G401 (cell line): ENCODE measurements around the gene MMD2. TPM values are rescaled to one million over a fixed set of nuclear protein-coding genes. Genes with fewer than 3 reads are reported as not detected.

ENCODE experiments used
- DNase-seq: peaks from one replicate; pipeline ENCODE4 v3.0.0-alpha.2; 2015; ENCODE audit warnings: low spot score
- in situ Hi-C: cut with HindIII; loops from 2 replicates; pipeline ENCODE4 v1.10.0; 2016; ENCODE audit warnings: low sequenced_read_pairs, mixed read lengths
- total RNA-seq: library from RNA; depleted of rRNA; stranded (reverse); fragments of >200 nt; shearing (Covaris generic); gene quantifications from 2 replicates; pipeline ENCODE4 v1.2.3, GENCODE V29; 2014

MMD2 gene
- total RNA-seq, 1 experiment from 2014 or later = not detected

GRCh38 chr7:4878336-4879335, 80.4 kb downstream of the MMD2 start:
- peak; percentile 50 for DNase-seq
- in situ Hi-C loops = no loop called here

GRCh38 chr7:4876586-4876985, 82.4 kb downstream of the MMD2 start:
- DNase-seq = no peak
- in situ Hi-C loops = no loop called here

- no peak for DNase-seq
- in situ Hi-C loops = no loop called here
Observed at GRCh38 chr7:4875391-4875790, 83.6 kb downstream of the MMD2 start.

- in situ Hi-C loops = no loop called here
- DNase-seq = no peak
Observed at GRCh38 chr7:4873071-4873944, 85.7 kb downstream of the MMD2 start.

- DNase-seq = no peak
- in situ Hi-C loops = no loop called here
Observed at GRCh38 chr7:4871930-4872675, 86.9 kb downstream of the MMD2 start.

- in situ Hi-C loops = no loop called here
- no peak for DNase-seq
Observed at GRCh38 chr7:4871056-4871680, 87.8 kb downstream of the MMD2 start.

GRCh38 chr7:4868493-4868892, 90.5 kb downstream of the MMD2 start:
- DNase-seq = no peak
- in situ Hi-C loops = no loop called here

- in situ Hi-C loops = no loop called here
- no peak for DNase-seq
Observed at GRCh38 chr7:4866528-4867496, 92.2 kb downstream of the MMD2 start.

GRCh38 chr7:4862156-4862555, 96.8 kb downstream of the MMD2 start:
- DNase-seq = no peak
- in situ Hi-C loops = no loop called here

GRCh38 chr7:4861673-4862072, 97.3 kb downstream of the MMD2 start, which contains the start of gene PAPOLB:
TSS of gene PAPOLB (minus strand) at chr7:4862030. CDS start at chr7:4861810, 220 bp downstream.
- no peak for DNase-seq
- in situ Hi-C loops = no loop called here

GRCh38 chr7:4861227-4861626, 97.8 kb downstream of the MMD2 start:
- no peak for DNase-seq
- in situ Hi-C loops = no loop called here

- in situ Hi-C loops = no loop called here
- DNase-seq = no peak
Observed at GRCh38 chr7:4857189-4857588, 101.8 kb downstream of the MMD2 start.

GRCh38 chr7:4856336-4857057, 102.5 kb downstream of the MMD2 start:
- no peak for DNase-seq
- in situ Hi-C loops = no loop called here
